ENCODE results near the gene MSL1. TPM values are rescaled to one million over a fixed set of nuclear protein-coding genes. Genes with fewer than 3 reads are reported as not detected.
A peak's percentile ranks its signal among the peaks of the same experiment; 100 is the strongest.

Gene MSL1
- total and polyA plus RNA-seq, 2 of the 4 experiments (the other 2 are of a cell fraction): 28.3 to 48.4 TPM

DNA sequence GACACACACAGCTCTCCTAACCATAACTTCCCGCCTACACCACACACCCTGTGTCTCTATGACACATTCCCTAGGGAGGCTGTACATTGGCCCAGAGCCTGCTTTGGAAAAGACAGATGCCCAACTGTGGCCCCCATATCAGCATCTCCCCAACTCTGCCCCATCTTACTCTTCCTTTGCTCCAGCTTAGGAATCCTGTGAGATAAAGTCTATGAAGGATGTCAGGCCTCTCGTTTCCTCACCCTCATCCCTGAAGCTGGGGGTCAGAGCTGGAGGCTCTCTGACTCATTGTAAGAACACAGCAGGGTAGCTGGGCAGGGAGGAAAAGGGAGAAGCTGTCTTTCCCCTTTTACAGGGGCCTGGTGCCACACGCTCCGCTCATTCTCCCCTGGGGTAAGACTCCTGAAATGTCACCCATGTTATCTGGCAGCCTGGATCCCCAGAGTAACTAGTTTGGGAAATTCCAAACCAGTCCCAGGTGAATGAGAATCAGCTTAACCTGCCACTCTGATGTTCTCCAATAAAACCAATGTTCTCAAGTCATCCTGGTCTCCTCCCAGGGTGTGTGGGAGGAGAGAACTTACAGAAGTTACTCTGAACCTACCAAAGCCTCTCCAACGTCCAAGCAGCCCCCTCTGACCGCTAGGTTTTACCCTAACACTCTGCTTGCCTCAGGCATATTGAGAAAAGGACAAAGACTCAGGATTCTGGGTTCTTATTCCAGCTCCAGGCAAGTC, 58.3 kb downstream of the MSL1 start (continued):
- TF ChIP-seq SMC3 (IDR thresholded peaks at IDR 0.05; ENCODE audit: low read depth, low read length): no peak

DNA sequence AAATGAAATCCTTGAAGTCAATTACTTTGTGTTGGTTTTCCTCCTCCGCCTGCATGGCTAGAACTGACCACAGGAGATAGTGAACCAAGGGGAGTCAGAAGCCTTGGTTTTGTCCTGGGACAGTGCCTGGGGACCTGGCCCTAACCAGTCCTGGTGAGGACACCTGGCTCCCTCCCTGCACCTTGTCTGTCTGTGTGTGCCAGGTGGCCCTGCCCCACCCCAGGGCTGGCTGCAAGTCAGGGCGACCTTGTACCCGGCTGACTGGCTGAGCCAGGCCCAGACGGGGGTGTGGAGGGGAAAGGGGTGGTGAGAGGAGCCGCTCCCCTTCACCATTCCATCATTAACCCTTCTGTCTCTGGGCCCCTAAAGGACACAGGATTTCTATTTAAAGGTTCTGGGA, 58.9 kb downstream of the MSL1 start:
- no peak overlapping the region for H3K4me3 ChIP-seq (ENCODE audit: insufficient read depth, low read depth, low read length)
- no peak overlapping the region for H3K23ac ChIP-seq (ENCODE audit: low read depth, low read length)
- no peak overlapping the region for H4K91ac ChIP-seq (ENCODE audit: insufficient read depth, low read depth, low read length)
- H3K36me3 ChIP-seq (ENCODE audit: control insufficient read depth, insufficient read depth, low read length): peaks cover 13% of the 10 kb centered on the region
- no peak overlapping the region for H3K14ac ChIP-seq (replicated peaks; ENCODE audit: low read depth, low read length)
- intact Hi-C loops (cut with micrococcal nuclease) (no loop called here), in situ Hi-C loops (cut with MboI; ENCODE audit: low sequenced_read_pairs) (no loop called here), dilution Hi-C loops (cut with HindIII; ENCODE audit: low sequenced_read_pairs, unreplicated experiment) (no loop called here)
- no peak overlapping the region for H3K4ac ChIP-seq (ENCODE audit: low read depth, low read length)
- H3K9me1 ChIP-seq (ENCODE audit: insufficient read depth, low read length): peaks cover 8% of the 10 kb centered on the region; the same call in 1 of the 2 replicates
- no peak for ATAC-seq (ENCODE audit: low read depth)
- H2BK15ac ChIP-seq (ENCODE audit: low read depth, low read length): no peak overlapping the region
- DNase-seq: no peak
- no peak overlapping the region for H3K18ac ChIP-seq (ENCODE audit: low read depth, low read length)
- no peak overlapping the region for H2AK5ac ChIP-seq (ENCODE audit: low read depth, low read length)
- no peaks in the 10 kb centered on the region for H3K27me3 ChIP-seq (ENCODE audit: control insufficient read depth, insufficient read depth, low read length)
- no peak overlapping the region for H3K4me2 ChIP-seq (ENCODE audit: low read depth, low read length)
- TF ChIP-seq RCOR1 (IDR thresholded peaks at IDR 0.05; ENCODE audit: insufficient replicate concordance, low read length): no peak
- TF ChIP-seq, protein P1, sequence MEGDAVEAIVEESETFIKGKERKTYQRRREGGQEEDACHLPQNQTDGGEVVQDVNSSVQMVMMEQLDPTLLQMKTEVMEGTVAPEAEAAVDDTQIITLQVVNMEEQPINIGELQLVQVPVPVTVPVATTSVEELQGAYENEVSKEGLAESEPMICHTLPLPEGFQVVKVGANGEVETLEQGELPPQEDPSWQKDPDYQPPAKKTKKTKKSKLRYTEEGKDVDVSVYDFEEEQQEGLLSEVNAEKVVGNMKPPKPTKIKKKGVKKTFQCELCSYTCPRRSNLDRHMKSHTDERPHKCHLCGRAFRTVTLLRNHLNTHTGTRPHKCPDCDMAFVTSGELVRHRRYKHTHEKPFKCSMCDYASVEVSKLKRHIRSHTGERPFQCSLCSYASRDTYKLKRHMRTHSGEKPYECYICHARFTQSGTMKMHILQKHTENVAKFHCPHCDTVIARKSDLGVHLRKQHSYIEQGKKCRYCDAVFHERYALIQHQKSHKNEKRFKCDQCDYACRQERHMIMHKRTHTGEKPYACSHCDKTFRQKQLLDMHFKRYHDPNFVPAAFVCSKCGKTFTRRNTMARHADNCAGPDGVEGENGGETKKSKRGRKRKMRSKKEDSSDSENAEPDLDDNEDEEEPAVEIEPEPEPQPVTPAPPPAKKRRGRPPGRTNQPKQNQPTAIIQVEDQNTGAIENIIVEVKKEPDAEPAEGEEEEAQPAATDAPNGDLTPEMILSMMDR (conservative IDR thresholded peaks at IDR 0.05; ENCODE audit: low read depth, low read length): no peak
- no peak for TF ChIP-seq CHD1 (IDR thresholded peaks at IDR 0.05; ENCODE audit: low read depth, low read length)
- TF ChIP-seq MXI1 (IDR thresholded peaks at IDR 0.05; ENCODE audit: borderline replicate concordance, low read depth, low read length): no peak
- H2BK20ac ChIP-seq (ENCODE audit: low read depth, low read length): no peak overlapping the region
- WGBS, 2 experiments (ENCODE audit: extremely low coverage in 2 of 2, insufficient read length in 1 of 2): 100% methylated on average over 1 of the region's 5 CpGs; no CpG with 5 or more reads in 1 of the 2 experiments
- no TSS peak for BruUV-seq (replicated peaks)
- no peak overlapping the region for H3K56ac ChIP-seq (ENCODE audit: extremely low read depth, insufficient read depth, low read length)
- no peak overlapping the region for H3K9ac ChIP-seq (ENCODE audit: low read depth, low read length)
- no peak overlapping the region for H4K5ac ChIP-seq (ENCODE audit: low read depth, low read length)
- ChIA-PET POLR2A (ENCODE audit: unreplicated experiment) (no interaction called here), CTCF (interaction anchor here (1.0 kb wide), 1 partner anchor 11 kb away, joined by 3 read pairs; no protein-coding TSS in a partner anchor)
- H2BK120ac ChIP-seq (ENCODE audit: low read depth, low read length): no peak overlapping the region
- H2BK5ac ChIP-seq (ENCODE audit: low read depth, low read length, poor library complexity, severe bottlenecking): no peak overlapping the region
- no peak overlapping the region for H2AFZ ChIP-seq (replicated peaks; ENCODE audit: low read length, poor library complexity)
- H2AK9ac ChIP-seq (replicated peaks; ENCODE audit: low read depth, low read length, poor library complexity): peak overlapping the region; percentile 35
- peaks cover 17% of the 10 kb centered on the region for H3K4me1 ChIP-seq (ENCODE audit: control insufficient read depth, insufficient read depth, low read length)
- H3K9me3 ChIP-seq (ENCODE audit: control insufficient read depth, insufficient read depth, low read length): no peaks in the 10 kb centered on the region
- peaks cover 0 to 10% of the 10 kb centered on the region in 2 experiments; a peak in 1 of 4 replicates for H3K79me1 ChIP-seq (ENCODE audit: low read depth in 1 of 2, low read length in 2 of 2)
- no peak overlapping the region for H4K8ac ChIP-seq (ENCODE audit: low read depth in 2 of 2, low read length in 2 of 2)
- peaks cover 13% of the 10 kb centered on the region for H4K20me1 ChIP-seq (ENCODE audit: insufficient read depth, low read length)
- H3K27ac ChIP-seq (ENCODE audit: insufficient read depth, low read length): no peak overlapping the region
